Stimulated activated CD4-positive, alpha-beta T cell treated with anti-CD3 and anti-CD28 coated beads, Interleukin-2, amount 100 ng/mL, for 48 hours (primary cell): ENCODE measurements around the gene IFNL2.
A peak's percentile ranks its signal among the peaks of the same experiment; 100 is the strongest.
"Not testable (repeated sequence)": the region's sequence is repeated elsewhere in the genome, so short reads cannot be mapped to it uniquely, and the experiment has no call there.

Experiments
- DNase-seq, 2 donors: peaks; one replicate each; pipeline ENCODE4 v3.0.0-alpha.2; 2020

The IFNL2 gene

DNA sequence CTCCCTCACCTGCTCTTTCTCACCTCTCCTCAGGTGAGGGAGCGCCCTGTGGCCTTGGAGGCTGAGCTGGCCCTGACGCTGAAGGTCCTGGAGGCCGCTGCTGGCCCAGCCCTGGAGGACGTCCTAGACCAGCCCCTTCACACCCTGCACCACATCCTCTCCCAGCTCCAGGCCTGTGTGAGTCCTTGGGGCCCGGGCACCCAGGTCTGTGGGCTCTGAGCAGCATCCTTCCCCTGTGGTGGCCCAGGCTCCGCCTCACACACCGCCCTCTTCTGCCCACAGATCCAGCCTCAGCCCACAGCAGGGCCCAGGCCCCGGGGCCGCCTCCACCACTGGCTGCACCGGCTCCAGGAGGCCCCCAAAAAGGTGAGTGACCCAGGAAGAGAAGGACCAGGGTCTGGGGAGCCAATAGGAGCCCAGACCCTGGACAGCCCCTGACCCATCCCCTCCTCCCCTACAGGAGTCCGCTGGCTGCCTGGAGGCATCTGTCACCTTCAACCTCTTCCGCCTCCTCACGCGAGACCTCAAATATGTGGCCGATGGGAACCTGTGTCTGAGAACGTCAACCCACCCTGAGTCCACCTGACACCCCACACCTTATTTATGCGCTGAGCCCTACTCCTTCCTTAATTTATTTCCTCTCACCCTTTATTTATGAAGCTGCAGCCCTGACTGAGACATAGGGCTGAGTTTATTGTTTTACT, 29.9 kb downstream of the IFNL2 start:
- peak in 1 of 2 donors; percentile 20 for DNase-seq

DNA sequence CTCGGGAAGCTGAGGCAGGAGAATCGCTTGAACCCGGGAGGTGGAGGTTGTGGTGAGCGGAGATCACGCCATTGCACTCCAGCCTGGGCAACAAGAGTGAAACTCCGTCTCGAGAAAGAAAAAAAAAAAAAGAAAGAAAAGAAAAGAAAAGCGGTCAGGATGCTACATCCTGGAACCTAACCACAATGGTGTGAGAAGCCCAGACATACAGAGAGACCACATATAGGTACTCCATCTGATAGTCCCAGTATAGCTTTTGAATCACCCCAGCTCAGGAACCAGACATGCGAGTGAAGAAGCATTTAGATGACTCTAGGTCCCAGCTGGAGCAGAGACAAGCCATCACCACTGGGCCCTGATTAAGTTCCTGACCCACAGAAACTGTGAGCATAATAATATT, 31.2 kb downstream of the IFNL2 start:
- DNase-seq, result no peak

DNA sequence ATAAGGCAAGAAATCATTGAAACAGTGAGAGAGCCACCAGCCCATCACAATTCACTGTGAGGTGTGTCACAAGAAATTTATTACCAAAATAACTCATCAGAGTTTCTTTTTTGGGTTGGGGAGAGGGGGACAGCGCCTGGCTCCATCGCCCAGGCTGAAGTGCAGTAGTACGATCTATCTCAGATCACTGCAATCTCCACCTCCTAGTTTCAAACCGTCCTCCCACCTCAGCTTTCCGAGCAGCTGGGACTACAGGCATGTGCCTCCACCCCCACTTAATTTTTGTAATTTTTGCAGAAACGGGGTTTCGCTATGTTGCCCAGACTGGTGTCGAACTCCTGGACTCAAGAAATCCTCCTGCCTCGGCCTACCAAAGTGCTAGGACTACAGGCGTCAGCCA, 31.6 kb downstream of the IFNL2 start:
- DNase-seq, result no peak

DNA sequence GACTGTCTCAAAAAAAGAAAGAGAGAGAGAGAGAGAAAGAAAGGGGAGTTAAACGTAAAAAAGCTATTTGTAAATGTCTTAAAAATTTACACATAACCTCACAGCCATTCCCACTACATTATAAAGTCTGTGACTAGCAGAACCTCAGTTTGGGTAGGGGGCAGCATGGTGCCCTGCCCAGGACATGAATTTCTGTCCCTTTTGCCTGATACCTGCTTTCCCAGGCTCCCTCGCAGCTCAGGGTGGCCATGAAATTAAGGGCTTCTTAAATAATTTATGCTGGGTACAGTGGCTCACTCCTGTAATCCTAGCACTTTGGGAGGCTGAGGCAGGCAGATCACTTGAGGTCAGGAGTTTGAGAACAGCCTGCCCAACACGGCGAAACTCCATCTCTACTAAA, 32.8 kb downstream of the IFNL2 start:
- DNase-seq, result no peak

DNA sequence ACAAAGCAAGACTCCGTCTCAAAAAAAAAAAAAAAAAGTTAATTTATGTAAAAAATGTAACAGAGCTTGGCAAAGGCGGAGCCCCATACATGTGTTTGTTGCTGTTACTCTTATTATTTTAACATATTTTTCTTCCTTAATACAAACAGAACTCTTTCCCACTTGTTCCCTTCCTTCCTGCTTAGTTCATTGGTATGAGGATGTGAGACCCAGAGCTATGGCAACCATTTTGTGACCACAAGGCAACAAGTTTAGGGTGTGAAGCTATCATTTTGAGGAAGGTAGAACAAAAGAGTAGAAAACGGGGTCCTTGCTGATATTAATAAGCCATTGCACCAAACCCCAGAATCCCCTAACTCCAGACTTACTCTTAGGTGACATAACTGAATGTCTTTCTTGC, 33.4 kb downstream of the IFNL2 start:
- DNase-seq, result no peak

DNA sequence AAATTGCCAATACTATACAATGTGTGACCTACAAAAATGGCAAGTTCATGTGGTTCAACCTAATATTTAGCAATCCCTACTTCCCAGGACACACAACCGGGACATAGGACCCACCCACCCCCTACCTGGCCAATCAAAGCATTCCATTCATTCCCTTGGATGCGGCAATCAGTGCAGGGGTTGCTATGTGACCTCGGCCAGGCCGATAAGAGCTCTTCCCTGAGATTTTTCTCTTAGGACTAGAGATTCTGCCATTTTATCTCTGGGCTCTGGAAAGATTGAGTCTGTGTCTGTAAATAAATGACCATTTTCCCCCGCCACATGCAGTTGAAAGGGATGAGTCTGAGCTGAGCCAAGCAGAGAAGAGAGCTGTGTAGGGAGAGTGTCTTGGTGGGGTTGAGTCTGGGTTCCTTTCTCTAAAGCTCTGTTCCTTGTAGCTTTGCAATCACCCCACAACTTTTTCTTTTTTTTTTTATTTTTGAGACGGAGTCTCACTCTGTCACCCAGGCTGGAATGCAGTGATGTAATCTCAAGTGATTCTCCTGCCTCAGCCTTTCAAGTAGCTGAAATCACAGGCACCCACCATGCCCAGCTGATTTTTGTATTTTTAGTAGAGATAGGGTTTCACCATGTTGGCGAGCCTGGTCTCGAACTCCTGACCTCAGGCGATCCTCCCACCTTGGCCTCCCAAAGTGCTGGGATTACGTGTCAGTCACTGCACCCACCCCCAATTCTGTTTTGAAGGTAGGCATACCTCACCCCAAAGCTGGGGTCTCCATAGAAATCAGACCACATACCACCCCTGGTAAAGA, 35.4 kb downstream of the IFNL2 start:
- DNase-seq, result no peak

DNA sequence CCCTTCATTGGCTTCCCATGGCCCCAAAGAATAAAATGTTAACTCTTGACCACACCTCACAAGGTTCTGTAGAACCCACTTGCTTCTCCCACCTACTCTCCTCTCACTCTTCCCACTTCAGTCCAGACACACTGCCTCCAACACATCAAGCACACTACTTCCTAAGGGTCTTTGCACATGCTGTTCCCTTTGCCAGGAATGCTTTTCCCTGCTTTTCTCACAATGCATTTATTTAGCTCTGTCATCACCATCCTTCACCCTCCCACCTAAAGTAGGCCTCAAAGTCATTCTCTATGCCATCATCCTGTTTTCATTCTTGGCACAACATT, 36.0 kb downstream of the IFNL2 start:
- DNase-seq, result no peak

DNA sequence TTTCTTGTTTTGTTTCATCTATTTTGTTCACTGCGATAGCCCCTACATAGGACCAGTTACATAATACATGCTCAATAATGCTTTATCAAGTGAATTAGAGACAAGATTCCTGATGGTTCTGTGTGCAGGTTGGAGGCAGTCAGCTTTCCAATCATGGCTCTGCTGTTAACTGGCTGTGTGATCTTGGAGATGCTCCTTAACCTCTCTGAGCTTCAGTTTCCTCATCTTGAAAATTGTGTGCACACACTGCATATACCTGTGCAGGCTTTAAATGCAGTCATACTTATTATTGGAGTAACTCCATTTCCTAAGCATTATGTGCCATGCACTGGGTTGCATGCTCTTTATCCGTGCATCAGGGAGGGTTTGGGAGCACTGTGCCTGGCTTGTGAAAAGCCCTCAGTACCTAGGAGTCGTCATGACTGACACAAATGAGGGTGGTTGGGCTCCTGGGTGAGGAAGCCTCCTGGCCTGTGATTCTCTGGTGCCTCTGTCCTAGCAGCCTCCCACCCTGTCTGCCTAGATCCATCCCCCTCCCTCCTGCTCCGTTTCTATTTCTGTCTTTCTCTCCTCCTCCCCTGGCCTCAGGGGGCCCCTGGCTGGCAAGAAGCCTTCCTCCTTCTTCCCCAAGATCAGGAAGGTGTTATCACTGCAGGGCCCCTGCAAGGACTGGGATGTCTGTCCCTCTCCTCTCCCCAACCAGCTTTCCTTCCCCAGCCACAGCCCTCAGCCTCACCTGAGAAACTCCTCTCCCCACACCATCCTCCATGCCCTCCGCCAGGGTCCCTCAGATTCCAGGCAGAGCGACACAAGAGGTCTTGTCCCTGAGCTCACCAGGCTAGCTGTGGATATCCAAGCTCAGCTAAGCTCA, 36.7 kb downstream of the IFNL2 start:
- DNase-seq, result no peak

DNA sequence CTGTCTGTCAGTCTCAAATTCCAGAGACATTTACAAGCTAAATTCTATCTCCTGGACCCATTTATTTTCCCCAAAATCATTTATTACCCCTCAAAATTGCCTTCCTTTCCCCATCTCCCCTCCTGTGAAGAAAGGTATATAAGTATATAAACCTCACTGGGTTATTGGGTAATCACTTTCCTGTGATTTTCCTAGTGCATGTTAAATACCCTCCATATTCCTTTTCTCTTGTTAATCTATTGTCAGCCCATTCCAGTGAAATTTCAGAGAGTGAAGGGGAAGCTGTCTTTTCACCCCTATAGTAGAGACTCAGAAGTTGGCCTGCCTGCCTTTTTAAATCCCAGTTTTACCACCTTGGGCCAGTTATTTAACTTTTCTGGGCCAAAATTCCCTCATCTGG, 37.9 kb downstream of the IFNL2 start:
- DNase-seq, result no peak

DNA sequence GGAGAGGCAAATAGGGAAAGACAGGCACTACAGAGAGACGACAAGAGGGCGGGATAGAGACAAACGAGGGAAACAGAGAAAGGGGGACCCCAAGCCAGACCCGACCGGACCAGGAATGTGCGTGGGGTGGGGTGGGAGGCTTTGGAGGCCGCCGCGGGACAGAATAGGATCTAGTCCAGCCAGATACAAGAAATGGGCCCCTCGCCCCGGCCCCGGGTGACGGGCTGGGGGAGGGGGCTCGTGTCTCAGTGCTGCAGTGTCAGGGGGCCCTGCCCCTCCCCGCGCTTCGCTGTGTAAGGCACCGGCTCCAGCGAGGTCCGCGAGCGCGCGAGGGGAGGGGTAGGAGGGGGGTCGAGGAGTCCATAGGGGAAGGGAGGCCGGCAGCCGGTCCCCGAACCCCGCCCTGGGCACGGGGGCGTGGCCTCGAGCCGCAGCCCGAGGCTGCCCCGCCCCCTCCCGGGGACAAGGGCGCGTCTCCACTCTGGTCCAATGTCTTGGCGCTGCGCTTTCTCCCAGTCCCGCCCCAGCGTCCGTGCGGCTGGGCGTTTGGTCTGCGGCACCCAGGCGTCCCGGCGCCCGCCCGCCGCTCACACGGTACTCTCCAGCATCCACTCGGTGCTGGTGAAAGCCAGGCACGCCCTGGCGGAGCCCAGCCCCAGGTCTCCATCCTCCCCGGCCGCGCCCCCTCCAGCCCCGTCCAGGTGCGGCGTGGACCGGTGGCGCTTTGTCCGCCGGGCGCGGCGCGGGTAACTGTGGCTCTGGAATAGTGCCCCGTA, 39.0 kb downstream of the IFNL2 start:
- no peak for DNase-seq

DNA sequence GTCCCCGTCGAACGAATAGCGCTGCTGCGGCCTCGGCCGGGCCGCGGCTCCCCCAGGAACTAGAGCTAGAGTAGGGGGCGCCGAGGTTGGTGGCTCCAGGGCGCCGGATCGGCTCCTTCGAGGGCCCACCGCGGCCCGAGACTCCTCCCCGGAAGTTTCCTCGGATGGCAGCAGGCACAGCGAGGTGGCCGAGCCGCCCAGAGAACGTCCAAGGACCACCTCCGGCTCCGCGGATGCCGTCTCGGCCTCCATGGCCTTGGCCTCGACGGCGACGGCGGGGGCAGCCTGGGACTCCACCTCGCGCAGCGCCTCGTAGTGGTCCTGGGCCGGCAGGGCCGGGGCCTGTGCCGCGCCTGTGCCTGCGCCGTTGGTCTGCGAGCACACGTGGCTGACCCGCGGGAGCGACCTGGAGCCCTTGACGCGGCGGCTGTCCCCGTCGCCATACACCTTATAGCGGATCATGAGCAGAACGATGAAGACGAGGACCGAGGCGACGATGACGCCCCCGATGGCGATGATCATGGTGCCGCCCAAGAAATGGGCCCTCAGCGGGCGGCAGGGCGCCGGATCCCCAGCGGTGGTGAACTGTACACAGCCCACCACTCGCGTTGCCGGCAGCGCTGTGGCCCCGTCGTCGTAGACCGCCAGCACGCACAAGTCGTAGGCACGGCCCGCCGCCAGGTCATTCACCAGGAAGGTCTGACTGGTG, 39.8 kb downstream of the IFNL2 start:
- no peak for DNase-seq

DNA sequence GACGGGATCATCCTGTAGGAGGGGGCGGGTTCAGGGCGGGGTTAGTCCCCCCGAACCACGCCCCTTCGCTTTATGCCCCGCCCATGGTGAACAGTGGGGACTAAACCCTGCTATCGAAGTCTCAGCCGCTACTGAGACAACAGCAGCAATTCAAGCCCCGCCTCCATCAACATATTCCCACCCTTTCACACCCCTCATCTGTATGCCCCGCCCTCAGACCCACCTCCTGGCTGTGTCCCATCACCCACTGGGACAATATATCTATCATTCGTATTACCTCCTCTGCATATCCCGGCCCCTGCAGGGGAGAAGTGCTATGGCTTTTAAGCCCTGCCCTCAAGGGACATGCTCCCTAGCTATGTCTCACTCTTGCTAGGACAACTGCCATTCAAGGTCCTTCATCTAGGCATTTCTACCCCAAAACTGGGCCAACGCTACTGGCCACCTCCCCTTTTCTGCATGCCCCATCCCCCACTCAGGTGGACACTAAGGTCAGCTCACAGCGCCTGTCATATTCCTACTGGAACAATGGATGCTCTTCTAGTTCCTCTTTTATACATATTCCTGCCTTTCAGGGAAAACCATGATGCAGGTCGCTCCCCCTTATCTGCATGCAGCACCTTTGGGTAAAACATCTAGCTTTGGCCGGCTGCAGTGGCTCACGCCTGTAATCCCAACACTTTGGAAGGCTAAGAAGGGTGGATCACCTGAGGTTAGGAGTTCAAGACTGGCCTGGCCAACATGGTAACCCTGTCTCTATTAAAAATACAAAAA, 40.5 kb downstream of the IFNL2 start:
- DNase-seq, result no peak

DNA sequence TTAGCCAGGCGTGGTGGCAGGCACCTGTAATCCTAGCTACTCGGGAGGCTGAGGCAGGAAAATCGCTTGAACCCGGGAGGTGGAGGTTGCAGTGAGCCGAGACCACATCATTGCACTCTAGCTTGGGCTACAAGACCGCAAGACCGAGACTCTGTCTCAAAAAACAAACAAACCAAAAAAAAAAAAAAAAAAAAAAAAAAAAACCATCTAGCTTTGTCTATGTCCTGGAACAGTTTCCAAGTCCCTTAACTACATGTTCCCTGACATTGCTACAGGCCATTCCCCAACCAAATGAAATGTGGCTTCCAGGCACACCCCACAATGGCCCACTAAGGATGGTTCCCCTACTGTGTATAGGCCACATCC, 41.1 kb downstream of the IFNL2 start:
- DNase-seq, result not testable (repeated sequence)

DNA sequence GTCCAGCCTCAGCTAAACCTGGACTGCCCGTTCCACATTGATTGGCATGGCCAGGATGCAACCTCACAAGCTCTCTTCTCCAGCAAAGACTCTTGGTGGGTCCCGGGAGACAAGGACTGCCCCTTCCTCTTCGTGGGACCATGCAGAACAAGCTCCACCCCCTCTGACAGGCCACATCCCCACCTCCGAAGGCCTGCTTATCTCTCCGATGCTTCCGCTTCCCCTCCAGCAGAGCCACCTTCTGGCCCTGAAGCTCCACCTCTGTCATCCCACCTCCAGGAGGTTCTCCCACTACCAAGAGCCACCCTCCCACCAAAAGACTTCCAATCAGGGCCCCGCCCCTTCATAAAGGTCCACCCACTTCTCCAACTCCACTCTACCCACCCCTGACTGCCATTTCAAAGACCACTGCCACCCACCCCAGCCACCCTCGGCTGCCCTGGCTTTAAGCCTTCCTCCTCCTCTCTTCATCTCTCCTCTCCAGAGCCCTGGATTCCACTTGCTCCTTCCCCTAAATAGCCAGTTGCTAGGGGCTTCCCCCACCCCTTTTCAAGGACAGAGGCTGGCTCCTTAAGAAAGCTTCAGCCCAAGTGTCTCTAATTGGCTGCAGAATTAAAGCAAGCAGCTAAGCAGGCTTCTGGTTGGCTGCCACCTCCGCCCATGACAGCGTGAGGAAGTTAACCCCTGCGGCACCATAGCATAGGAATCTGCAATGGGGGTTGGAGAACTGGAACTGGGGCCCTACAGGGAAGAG, 42.5 kb downstream of the IFNL2 start:
- DNase-seq, result no peak

DNA sequence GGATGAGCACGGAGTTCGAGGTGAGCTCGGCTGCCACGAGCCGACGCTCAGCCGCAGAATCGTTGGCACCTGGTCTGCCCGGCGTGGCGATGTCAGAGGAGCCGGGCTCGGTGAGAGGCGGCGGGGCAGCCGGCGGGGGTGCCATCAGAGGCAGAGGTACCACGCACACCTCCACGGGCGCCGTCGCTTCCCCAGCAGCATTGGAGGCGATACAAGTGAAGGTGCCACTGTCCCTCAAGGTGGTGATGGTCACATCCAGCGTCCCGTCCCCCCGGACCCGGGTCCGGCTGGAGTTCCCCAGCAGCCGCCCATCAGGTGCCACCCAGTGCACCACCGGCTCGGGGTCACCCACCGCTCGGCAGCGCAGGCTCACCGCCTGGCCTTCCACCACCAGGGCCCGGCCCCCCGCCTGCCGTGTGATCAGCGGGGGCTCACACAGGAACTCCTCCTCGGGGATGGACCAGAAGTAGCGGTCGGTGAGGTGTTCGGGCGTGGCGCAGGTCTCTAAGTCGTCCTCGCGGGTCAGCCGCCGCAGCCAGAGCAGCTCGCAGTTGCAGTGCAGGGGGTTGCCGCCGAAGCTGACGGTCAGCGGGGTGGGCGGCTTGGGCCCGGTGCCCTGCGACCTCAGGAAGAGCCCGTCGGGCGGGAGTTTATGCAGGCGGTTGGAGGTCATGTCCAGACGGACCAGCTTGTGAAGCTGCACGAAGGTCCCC, 46.0 kb downstream of the IFNL2 start:
- DNase-seq, result no peak

DNA sequence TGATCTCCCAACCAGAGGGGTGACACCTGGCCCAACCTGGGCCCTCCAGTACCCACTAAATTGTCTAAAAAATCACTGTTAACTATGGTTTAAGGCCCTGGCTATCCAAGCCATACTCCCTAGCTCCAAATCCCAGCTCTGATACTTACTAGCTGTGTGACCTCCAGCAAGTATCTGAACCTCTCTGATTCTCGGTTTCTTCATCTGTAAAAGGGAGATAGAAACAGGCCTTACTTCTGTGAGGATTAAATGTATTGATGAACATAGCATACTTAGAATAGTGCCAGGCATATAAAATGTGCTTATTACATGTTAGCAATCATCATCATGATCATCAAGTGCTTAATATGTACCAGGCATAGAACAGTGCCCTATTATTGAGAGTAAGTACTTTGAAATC, 47.7 kb downstream of the IFNL2 start:
- no peak for DNase-seq

DNA sequence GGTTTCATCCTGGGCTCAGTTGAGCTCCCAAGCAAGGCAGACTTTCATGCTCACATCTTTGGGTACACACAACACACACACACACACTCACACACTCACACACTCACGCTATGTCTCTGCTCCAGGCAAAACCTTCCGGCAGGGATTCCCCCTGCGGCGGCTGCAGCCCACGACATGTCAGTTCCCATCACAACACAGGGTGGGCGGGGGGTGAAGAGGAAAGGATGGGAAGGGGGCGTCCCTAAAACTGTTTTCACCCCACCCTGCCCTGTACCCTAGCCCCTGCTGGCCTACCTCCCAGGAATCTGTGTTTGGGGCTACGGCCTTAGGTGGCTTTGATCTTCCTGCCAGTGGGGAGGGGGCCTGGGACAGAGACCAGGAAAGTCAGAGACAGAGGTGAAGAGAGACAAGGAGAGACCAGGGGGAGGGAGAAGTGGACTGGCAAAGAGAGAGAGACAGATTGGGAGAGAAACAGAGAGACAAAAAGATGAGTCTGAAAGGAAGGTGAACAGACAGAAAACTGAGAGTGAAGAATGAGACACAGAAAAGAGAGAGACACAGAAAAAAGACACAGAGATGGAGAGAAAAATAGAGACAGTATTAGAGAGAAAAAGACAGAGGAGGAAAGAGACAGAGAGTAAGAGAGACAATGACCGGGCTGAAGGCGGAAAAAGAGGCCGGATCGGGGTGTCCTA, 48.6 kb downstream of the IFNL2 start:
- no peak for DNase-seq

DNA sequence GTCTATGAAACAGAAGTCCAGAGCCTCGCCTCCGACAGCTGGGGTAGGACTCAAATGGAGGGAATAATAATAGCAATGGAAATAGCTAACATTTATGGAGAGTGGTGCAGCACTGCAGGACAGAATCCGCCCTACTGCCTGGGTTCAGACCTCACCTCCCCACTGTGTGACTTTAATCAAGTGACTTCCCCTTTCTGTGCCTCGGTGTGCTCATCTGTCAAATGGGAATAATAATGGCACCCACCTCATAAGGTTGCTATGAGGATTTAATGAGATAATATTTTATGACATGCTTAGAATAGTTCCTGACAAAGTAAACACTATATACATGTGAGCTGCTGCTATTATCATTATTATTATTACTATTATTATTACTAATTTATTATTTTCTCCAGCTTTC, 49.3 kb downstream of the IFNL2 start:
- DNase-seq, result no peak

DNA sequence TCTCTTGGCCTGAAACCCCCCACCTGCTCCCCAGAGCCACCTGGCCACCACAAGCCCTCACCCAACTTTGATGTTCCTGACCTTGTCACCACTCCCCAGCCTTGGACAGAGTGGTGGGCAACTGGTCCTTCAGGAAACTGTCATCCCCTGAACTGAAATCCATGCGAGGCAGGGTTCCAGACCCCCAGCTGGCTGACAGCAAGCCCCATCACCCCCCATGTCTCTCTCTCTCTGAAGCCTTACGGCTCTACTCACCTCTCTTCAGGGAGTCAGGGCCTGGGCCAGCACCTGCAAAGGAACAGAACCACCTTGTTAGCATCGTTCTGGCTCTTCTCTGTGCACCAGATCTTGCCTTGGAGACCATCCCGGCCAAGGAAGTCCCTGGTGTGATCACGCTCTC, 49.9 kb downstream of the IFNL2 start:
- no peak for DNase-seq
